GM12878 (cell line): Measurements from ENCODE around the gene SLC26A11. TPM values are rescaled to one million over a fixed set of nuclear protein-coding genes. Genes with fewer than 3 reads are reported as not detected.

Experiments used
- CREB1 ChIP-seq: IDR thresholded peaks from 2 replicates; pipeline ENCODE4 v1.6.1; 2012; ENCODE audit warnings: low read depth, mild to moderate bottlenecking, inconsistent platforms
- EED ChIP-seq: sonication (generic); IDR thresholded peaks from 2 replicates; pipeline ENCODE4 v1.6.1; 2016; ENCODE audit warnings: antibody characterized with exemption, low read depth
- IKZF1 ChIP-seq: fragments of 450-650 bp; conservative IDR thresholded peaks from 2 replicates; pipeline ENCODE4 v1.6.1; 2017; ENCODE audit warnings: antibody characterized with exemption, mild to moderate bottlenecking
- JUND ChIP-seq: IDR thresholded peaks from 2 replicates; pipeline ENCODE4 v1.6.1; 2012; ENCODE audit warnings: low read depth, mild to moderate bottlenecking, low read length, improper control_type of control experiment, moderate library complexity
- MAX ChIP-seq: IDR thresholded peaks from 2 replicates; pipeline ENCODE4 v1.6.1; 2012; ENCODE audit warnings: low read depth, low read length, improper control_type of control experiment
- MTA2 ChIP-seq: fragments of 450-650 bp; IDR thresholded peaks from 2 replicates; pipeline ENCODE4 v1.6.1; 2016; ENCODE audit warnings: low read depth, mild to moderate bottlenecking, moderate library complexity
- MTA3 ChIP-seq: IDR thresholded peaks from 2 replicates; pipeline ENCODE4 v1.6.1; 2012; ENCODE audit warnings: low read length, inconsistent platforms, borderline replicate concordance
- NR2F1 ChIP-seq: fragments of 450-650 bp; conservative IDR thresholded peaks from 2 replicates; pipeline ENCODE4 v1.6.1; 2017; ENCODE audit warnings: mild to moderate bottlenecking
- RBBP5 ChIP-seq: fragments of 200-600 bp; sonication (generic); conservative IDR thresholded peaks from 2 replicates; pipeline ENCODE4 v1.6.1; 2016
- SIN3A ChIP-seq: IDR thresholded peaks from 2 replicates; pipeline ENCODE4 v1.6.1; 2012; ENCODE audit warnings: low read depth, low read length, improper control_type of control experiment
- SKIL ChIP-seq: fragments of 450-650 bp; IDR thresholded peaks from 2 replicates; pipeline ENCODE4 v1.6.1; 2017; ENCODE audit warnings: mild to moderate bottlenecking, low read depth, inconsistent platforms; ENCODE audit not compliant: poor library complexity, severe bottlenecking
- SMARCA5 ChIP-seq: fragments of 450-650 bp; IDR thresholded peaks from 2 replicates; pipeline ENCODE4 v1.6.1; 2017; ENCODE audit warnings: mild to moderate bottlenecking
- TBL1XR1 ChIP-seq: IDR thresholded peaks from 2 replicates; pipeline ENCODE4 v1.6.1; 2012; ENCODE audit warnings: low read depth, low read length, improper control_type of control experiment
- TCF12 ChIP-seq: IDR thresholded peaks from 2 replicates; pipeline ENCODE4 v1.6.1; 2011; ENCODE audit warnings: low read depth, mild to moderate bottlenecking, low read length
- USF1 ChIP-seq: IDR thresholded peaks from 2 replicates; pipeline ENCODE4 v1.6.1; 2011; ENCODE audit warnings: borderline replicate concordance, low read depth, mild to moderate bottlenecking, moderate library complexity, mixed read lengths, low read length; ENCODE audit not compliant: insufficient read depth; ENCODE audit errors: extremely low read length
- YY1 ChIP-seq: IDR thresholded peaks from 2 replicates; pipeline ENCODE4 v1.6.1; 2011; ENCODE audit warnings: low read depth, mild to moderate bottlenecking, low read length
- ZBTB4 ChIP-seq: fragments of 450-650 bp; formaldehyde crosslinking; IDR thresholded peaks from 2 replicates; pipeline ENCODE4 v1.4.0; 2022; ENCODE audit warnings: mild to moderate bottlenecking, moderate library complexity
- ZNF687 ChIP-seq: fragments of 450-650 bp; IDR thresholded peaks from 2 replicates; pipeline ENCODE4 v1.6.1; 2017; ENCODE audit warnings: mild to moderate bottlenecking, moderate library complexity
- polyA plus RNA-seq, 11 experiments: library from polyadenylated mRNA; depleted of rRNA in 4 of 11; unstranded in 6 of 11; stranded (reverse) in 5 of 11; fragments of >200 nt; fragmentation: Nextera tagmentation in 4 of 11; fragmentation: Illumina TruSeq in 1 of 11; extraction: Ambion mirVana in 4 of 11; extraction: Trizol in 1 of 11; gene quantifications; 1 replicate in 1 of 11; 2 replicates in 10 of 11; pipeline versions ENCODE4 v1.2.1 to v1.2.3, GENCODE V29; 2011 to 2016; ENCODE audit warnings: inconsistent platforms in 2 of 11, missing spikeins in 2 of 11, low read depth in 1 of 11
- total RNA-seq, 4 experiments: library from RNA; depleted of rRNA in 3 of 4; stranded (reverse); fragments of >200 nt in 3 of 4; fragmentation: Illumina TruSeq in 1 of 4; extraction: Trizol in 1 of 4; gene quantifications; 2 replicates each; pipeline versions ENCODE4 v1.2.1 to v1.2.3, GENCODE V29; 2013 to 2021

SLC26A11 gene
- total and polyA plus RNA-seq, 10 of the 15 experiments (the other 5 are each of a cell fraction or from before 2014, with no cell fraction given): 0.05 to 4.1 (median 1.2) TPM; not detected in 1

GRCh38 chr17:80265205-80266068 is 45.2 kb downstream of the SLC26A11 start (continued):
- 0 out of 2 replicates have a peak, but pooled peaks have one; percentile 55 for TF ChIP-seq CREB1
- no peak for TF ChIP-seq ZBTB4 (CRISPR knock-in tag)
- peak; percentile 77 for TF ChIP-seq SKIL
- no peak for TF ChIP-seq USF1
- TF ChIP-seq EED: peak; percentile 64
- TF ChIP-seq MTA2: peak; percentile 70
- peak; percentile 90 for TF ChIP-seq IKZF1
- TF ChIP-seq MTA3: peak; percentile 65; the same call in 1 of the 2 replicates
- no peak for TF ChIP-seq RBBP5
- TF ChIP-seq TBL1XR1: peak; percentile 72; the same call in 1 of the 2 replicates
- peak; percentile 81 for TF ChIP-seq MAX
- peak; percentile 18; the same call in 1 of the 2 replicates for TF ChIP-seq YY1
- TF ChIP-seq TCF12: peak; percentile 63; the same call in 1 of the 2 replicates
- peak; percentile 65; the same call in 1 of the 2 replicates for TF ChIP-seq JUND
- TF ChIP-seq NR2F1: peak; percentile 74
- peak; percentile 66 for TF ChIP-seq SMARCA5
- TF ChIP-seq SIN3A: peak; percentile 70; the same call in 1 of the 2 replicates
- TF ChIP-seq ZNF687: peak; percentile 80
